Trophoblast cell (in vitro differentiated cells and primary cell): ENCODE measurements around the gene ZC3H7B.

Experiments used
- DNase-seq, 2 donors: peaks; one replicate each; pipeline ENCODE4 v3.0.0-alpha.2; 2016
- H2AFZ ChIP-seq: 2 replicates; pipeline ENCODE4 v1.6.1; 2013; ENCODE audit warnings: low read length, moderate library complexity, mild to moderate bottlenecking; ENCODE audit not compliant: insufficient read depth, poor library complexity
- H2AK5ac ChIP-seq: 2 replicates; pipeline ENCODE4 v1.6.1; 2013; ENCODE audit warnings: mild to moderate bottlenecking, low read length
- H2BK120ac ChIP-seq: 2 replicates; pipeline ENCODE4 v1.6.1; 2013; ENCODE audit warnings: low read length, mild to moderate bottlenecking, moderate library complexity; ENCODE audit not compliant: insufficient read depth, poor library complexity
- H2BK12ac ChIP-seq: 2 replicates; pipeline ENCODE4 v1.6.1; 2013; ENCODE audit warnings: mild to moderate bottlenecking, low read length, moderate library complexity
- H2BK5ac ChIP-seq: 2 replicates; pipeline ENCODE4 v1.6.1; 2013; ENCODE audit warnings: low read length, low read depth, moderate library complexity, mild to moderate bottlenecking; ENCODE audit not compliant: poor library complexity
- H3K14ac ChIP-seq: 2 replicates; pipeline ENCODE4 v1.6.1; 2013; ENCODE audit warnings: mild to moderate bottlenecking, low read length
- H3K18ac ChIP-seq: 2 replicates; pipeline ENCODE4 v1.6.1; 2013; ENCODE audit warnings: mild to moderate bottlenecking, low read length
- H3K23ac ChIP-seq: 2 replicates; pipeline ENCODE4 v1.6.1; 2013; ENCODE audit warnings: low read length
- H3K27ac ChIP-seq: 2 replicates; pipeline ENCODE4 v1.5.1; 2013; ENCODE audit warnings: low read depth, mild to moderate bottlenecking, inconsistent platforms, low read length, moderate library complexity
- H3K27me3 ChIP-seq: 2 replicates; pipeline ENCODE4 v1.6.1; 2013; ENCODE audit warnings: inconsistent platforms, mild to moderate bottlenecking, low read length, moderate library complexity; ENCODE audit not compliant: insufficient read depth
- H3K36me3 ChIP-seq, 2 experiments: 1 replicate in 1 of 2; 2 replicates in 1 of 2; pipeline ENCODE4 v1.6.1; 2013; ENCODE audit warnings: low read length in 2 of 2, mild to moderate bottlenecking in 2 of 2, moderate library complexity in 1 of 2; ENCODE audit not compliant: insufficient read depth in 2 of 2, control insufficient read depth in 1 of 2
- H3K4ac ChIP-seq: 2 replicates; pipeline ENCODE4 v1.6.1; 2013; ENCODE audit warnings: low read depth, mild to moderate bottlenecking, low read length, moderate library complexity
- H3K4me1 ChIP-seq, 2 experiments: 1 replicate in 1 of 2; 2 replicates in 1 of 2; pipeline ENCODE4 v1.6.1; 2013; ENCODE audit warnings: low read length in 2 of 2, mild to moderate bottlenecking in 2 of 2, moderate library complexity in 1 of 2; ENCODE audit not compliant: insufficient read depth in 2 of 2, control insufficient read depth in 1 of 2
- H3K4me2 ChIP-seq: 2 replicates; pipeline ENCODE4 v1.6.1; 2013; ENCODE audit warnings: inconsistent platforms, mild to moderate bottlenecking, low read length, moderate library complexity
- H3K4me3 ChIP-seq: 2 replicates; pipeline ENCODE4 v1.5.1; 2013; ENCODE audit warnings: mild to moderate bottlenecking, low read depth, low read length, inconsistent platforms
- H3K79me1 ChIP-seq: one replicate; pipeline ENCODE4 v1.6.1; 2013; ENCODE audit warnings: low read length
- H3K79me2 ChIP-seq: 2 replicates; pipeline ENCODE4 v1.6.1; 2013; ENCODE audit warnings: low read length, mild to moderate bottlenecking; ENCODE audit not compliant: control insufficient read depth, insufficient read depth, poor library complexity
- H3K9ac ChIP-seq: 2 replicates; pipeline ENCODE4 v1.6.1; 2013; ENCODE audit warnings: mild to moderate bottlenecking, low read length
- H3K9me3 ChIP-seq: 2 replicates; pipeline ENCODE4 v1.6.1; 2013; ENCODE audit warnings: low read depth, mild to moderate bottlenecking, control low read depth, inconsistent platforms, low read length; ENCODE audit not compliant: insufficient read depth
- H4K12ac ChIP-seq: 2 replicates; pipeline ENCODE4 v1.6.1; 2013; ENCODE audit warnings: low read depth, mild to moderate bottlenecking, low read length, moderate library complexity
- H4K8ac ChIP-seq: 2 replicates; pipeline ENCODE4 v1.6.1; 2013; ENCODE audit warnings: low read depth, mild to moderate bottlenecking, low read length, moderate library complexity
- H4K91ac ChIP-seq: one replicate; pipeline ENCODE4 v1.6.1; 2013; ENCODE audit warnings: low read depth, mild to moderate bottlenecking, low read length, moderate library complexity
- WGBS: extraction: QIAGEN DNeasy Blood & Tissue Kit; methylation state at CpG from one replicate; pipeline ENCODE4 v1.1.7; 2013; ENCODE audit warnings: missing lambda C conversion rate; ENCODE audit not compliant: insufficient read length, insufficient coverage; ENCODE audit errors: extremely low coverage; 5-methylcytosine and 5-hydroxymethylcytosine counted together

Gene ZC3H7B

DNA sequence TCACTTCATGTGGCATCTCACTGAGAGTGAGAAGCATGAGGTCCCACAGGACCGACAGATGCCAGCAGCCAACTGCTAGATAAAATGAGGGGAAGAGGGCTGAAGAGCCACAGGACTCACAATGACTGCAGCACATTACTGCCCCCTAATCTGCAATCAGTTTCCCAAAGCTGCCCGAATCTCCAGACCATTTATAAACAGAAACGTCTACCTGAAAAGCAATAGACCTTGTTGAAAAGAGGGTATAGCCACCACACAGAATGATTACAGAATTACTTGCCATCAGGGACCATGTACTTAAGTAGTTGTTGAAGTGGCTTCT, 68.1 kb downstream of the ZC3H7B start:
- Histone ChIP-seq H3K4me1 (no peaks in the 10 kb centered on the region), H3K4me2 (no peak overlapping the region), H3K18ac (no peak overlapping the region), H4K12ac (no peak overlapping the region), H3K36me3 (no peaks in the 10 kb centered on the region), H2AK5ac (no peak overlapping the region), H2AFZ (no peak overlapping the region), H2BK5ac (no peak overlapping the region), H3K27ac (no peak overlapping the region), H3K4ac (no peak overlapping the region), H3K23ac (no peak overlapping the region), H3K9ac (no peak overlapping the region), H3K79me2 (no peaks in the 10 kb centered on the region), H2BK12ac (no peak overlapping the region), H4K91ac (no peak overlapping the region), H2BK120ac (no peak overlapping the region), H3K4me3 (no peak overlapping the region), H3K27me3 (no peaks in the 10 kb centered on the region), H3K79me1 (no peaks in the 10 kb centered on the region), H3K14ac (no peak overlapping the region), H4K8ac (no peak overlapping the region), H3K9me3 (peaks cover 2% of the 10 kb centered on the region)
- DNase-seq: no peak
- no CpG with 5 or more reads among the region's 3 CpGs for WGBS

DNA sequence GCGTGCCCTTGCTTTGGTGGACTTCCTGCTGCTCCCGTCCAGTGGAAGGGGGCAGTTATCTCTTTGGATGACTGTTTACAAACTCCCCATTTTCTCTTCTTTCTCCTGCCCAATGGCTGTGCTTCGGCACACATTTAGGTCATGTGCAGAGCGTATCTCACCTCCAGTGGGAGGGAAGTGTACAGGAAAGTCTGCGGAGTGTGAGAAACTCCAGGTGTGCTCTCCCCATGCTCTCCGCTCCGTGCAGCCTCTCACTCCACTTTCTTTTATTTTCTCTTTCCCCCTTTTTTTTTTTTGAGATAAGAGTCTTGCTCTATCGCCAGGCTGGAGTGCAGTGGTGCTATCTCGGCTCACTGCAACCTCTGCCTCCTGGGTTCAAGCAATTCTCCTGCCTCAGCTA, 68.5 kb downstream of the ZC3H7B start:
- H2AK5ac ChIP-seq: no peak overlapping the region
- H2BK120ac ChIP-seq: no peak overlapping the region
- H3K9ac ChIP-seq: no peak overlapping the region
- H4K91ac ChIP-seq: no peak overlapping the region
- no peaks in the 10 kb centered on the region for H3K79me2 ChIP-seq
- peaks cover 2% of the 10 kb centered on the region for H3K9me3 ChIP-seq
- no peak overlapping the region for H3K27ac ChIP-seq
- H3K36me3 ChIP-seq: no peaks in the 10 kb centered on the region
- no peak overlapping the region for H3K4me3 ChIP-seq
- H2BK12ac ChIP-seq: no peak overlapping the region
- H3K14ac ChIP-seq: no peak overlapping the region
- H3K4ac ChIP-seq: no peak overlapping the region
- no peaks in the 10 kb centered on the region for H3K27me3 ChIP-seq
- H4K8ac ChIP-seq: no peak overlapping the region
- H3K18ac ChIP-seq: no peak overlapping the region
- no peaks in the 10 kb centered on the region for H3K4me1 ChIP-seq
- DNase-seq: no peak
- H3K4me2 ChIP-seq: no peak overlapping the region
- WGBS: no CpG with 5 or more reads among the region's 9 CpGs
- H2AFZ ChIP-seq: no peak overlapping the region
- H3K23ac ChIP-seq: peak overlapping the region; percentile 7
- no peak overlapping the region for H4K12ac ChIP-seq
- no peaks in the 10 kb centered on the region for H3K79me1 ChIP-seq
- no peak overlapping the region for H2BK5ac ChIP-seq

DNA sequence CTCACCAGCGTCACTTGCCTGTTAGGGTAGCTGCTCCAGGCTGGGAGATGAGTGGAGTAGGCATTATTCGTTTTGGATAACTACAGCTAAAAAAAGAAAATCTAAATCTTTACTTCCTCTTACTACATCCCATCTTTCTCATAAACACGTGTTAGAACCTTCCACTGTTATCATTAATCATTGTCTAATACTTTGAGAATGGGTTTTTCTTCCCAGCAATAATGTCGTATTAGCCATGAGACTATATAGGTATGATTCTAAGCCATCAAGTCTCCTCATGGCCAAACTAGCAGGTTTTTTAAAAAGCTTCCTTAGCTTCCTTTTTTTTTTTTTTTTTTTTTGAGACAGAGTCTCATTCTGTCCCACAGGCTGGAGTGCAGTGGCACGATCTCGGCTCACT, 76.5 kb downstream of the ZC3H7B start:
- Histone ChIP-seq H3K18ac (no peak overlapping the region), H3K14ac (no peak overlapping the region), H3K27me3 (no peaks in the 10 kb centered on the region), H2AK5ac (no peak overlapping the region), H3K27ac (no peak overlapping the region), H3K36me3 (no peaks in the 10 kb centered on the region), H3K4me2 (no peak overlapping the region), H3K23ac (no peak overlapping the region), H2BK5ac (no peak overlapping the region), H3K9ac (no peak overlapping the region), H3K4me3 (no peak overlapping the region), H4K8ac (no peak overlapping the region), H2BK12ac (no peak overlapping the region), H4K91ac (no peak overlapping the region), H3K79me1 (peaks cover 9% of the 10 kb centered on the region), H2AFZ (no peak overlapping the region), H4K12ac (no peak overlapping the region), H2BK120ac (no peak overlapping the region), H3K4me1 (peaks cover 8 to 14% of the 10 kb centered on the region in 2 experiments), H3K9me3 (no peaks in the 10 kb centered on the region), H3K4ac (no peak overlapping the region), H3K79me2 (peaks cover 2% of the 10 kb centered on the region)
- 100% methylated on average over 1 of the region's 6 CpGs for WGBS
- DNase-seq: no peak

DNA sequence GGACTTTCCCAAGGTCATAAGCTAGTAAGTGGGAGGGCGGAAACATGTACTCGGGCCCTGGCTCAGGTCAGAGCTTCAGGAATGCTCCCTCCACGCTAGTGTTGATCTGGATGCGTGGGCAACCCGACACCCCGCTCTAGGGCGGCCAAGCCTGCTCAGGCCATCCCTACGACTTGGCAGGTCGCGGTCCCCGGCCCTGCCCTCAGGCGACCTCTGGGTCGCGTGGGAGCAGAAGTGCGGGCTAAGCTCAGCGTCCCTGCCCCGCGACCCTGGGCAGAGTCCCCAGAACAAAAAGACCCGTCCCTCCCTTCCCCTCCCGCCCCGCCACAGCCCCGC, 79.6 kb downstream of the ZC3H7B start:
- H3K79me2 ChIP-seq: peaks cover 2% of the 10 kb centered on the region
- no peaks in the 10 kb centered on the region for H3K9me3 ChIP-seq
- peak overlapping the region; percentile 78 for H3K18ac ChIP-seq
- no peak overlapping the region for H3K4ac ChIP-seq
- WGBS: no CpG with 5 or more reads among the region's 22 CpGs
- peaks cover 9% of the 10 kb centered on the region for H3K79me1 ChIP-seq
- H3K27ac ChIP-seq: peak overlapping the region; percentile 24
- no peak overlapping the region for H2AK5ac ChIP-seq
- peak overlapping the region; percentile 42 for H2BK12ac ChIP-seq
- H3K9ac ChIP-seq: no peak overlapping the region
- DNase-seq: peak; percentile 53 to 58
- peak overlapping the region; percentile 86 for H2BK5ac ChIP-seq
- H3K4me1 ChIP-seq: peaks cover 8 to 14% of the 10 kb centered on the region in 2 experiments
- H2BK120ac ChIP-seq: peak overlapping the region; percentile 88
- H4K12ac ChIP-seq: peak overlapping the region; percentile 57
- no peak overlapping the region for H3K23ac ChIP-seq
- H2AFZ ChIP-seq: peak overlapping the region; percentile 96
- H3K14ac ChIP-seq: peak overlapping the region; percentile 94
- H4K91ac ChIP-seq: peak overlapping the region; percentile 90
- peak overlapping the region; percentile 74 for H4K8ac ChIP-seq
- H3K4me2 ChIP-seq: peak overlapping the region; percentile 88
- H3K27me3 ChIP-seq: no peaks in the 10 kb centered on the region
- H3K4me3 ChIP-seq: peak overlapping the region; percentile 75
- no peaks in the 10 kb centered on the region for H3K36me3 ChIP-seq
